WTC11 (cell line): ENCODE measurements around the gene CAPZB. TPM values are rescaled to one million over a fixed set of nuclear protein-coding genes. Genes with fewer than 3 reads are reported as not detected.

Source experiments
- ATAC-seq: fragments of 200-7000 bp; cut with Tn5 transposase; 2 replicates; pipeline ENCODE4 v1.10.0; 2021; ENCODE audit warnings: mild to moderate bottlenecking, moderate library complexity
- CTCF ChIA-PET: fragments of 300-600 bp; sonication (Branson Sonifier 250); formaldehyde crosslinking; loops from one replicate; lab custom pipeline; 2021; ENCODE audit warnings: antibody characterized with exemption; lab: Charles Lee
- POLR2A ChIA-PET: fragments of 350-600 bp; sonication (Branson Sonifier 250); formaldehyde crosslinking; loops from one replicate; lab custom pipeline; 2021; ENCODE audit warnings: antibody characterized with exemption; lab: Charles Lee
- DNase-seq: peaks from one replicate; pipeline ENCODE4 v3.0.0; 2021; ENCODE audit warnings: low spot score
- H3K27ac Mint-ChIP-seq: 2 replicates; pipeline ENCODE4 v1.8.0; 2021; ENCODE audit warnings: mixed read lengths
- H3K27me3 Mint-ChIP-seq: 2 replicates; pipeline ENCODE4 v1.8.0; 2021; ENCODE audit warnings: low read depth, mild to moderate bottlenecking, moderate library complexity, mixed read lengths
- H3K36me3 Mint-ChIP-seq: 2 replicates; pipeline ENCODE4 v1.8.0; 2021; ENCODE audit warnings: mixed read lengths
- H3K4me1 Mint-ChIP-seq: 2 replicates; pipeline ENCODE4 v1.8.0; 2022; ENCODE audit warnings: mixed read lengths
- H3K4me3 Mint-ChIP-seq: 2 replicates; pipeline ENCODE4 v1.8.0; 2021; ENCODE audit warnings: mild to moderate bottlenecking, moderate library complexity, mixed read lengths
- H3K9me3 Mint-ChIP-seq: 2 replicates; pipeline ENCODE4 v1.8.0; 2021; ENCODE audit warnings: mixed read lengths
- AFF4 ChIP-seq: sonication (generic); formaldehyde crosslinking; IDR thresholded peaks from 2 replicates; pipeline ENCODE4 v1.8.1; 2023; ENCODE audit warnings: mild to moderate bottlenecking, missing genetic modification reagents, borderline replicate concordance
- ATF1 ChIP-seq: sonication (generic); formaldehyde crosslinking; IDR thresholded peaks from 2 replicates; pipeline ENCODE4 v1.8.1; 2023; ENCODE audit warnings: mild to moderate bottlenecking, moderate library complexity, missing genetic modification reagents
- CREB1 ChIP-seq: sonication (generic); formaldehyde crosslinking; IDR thresholded peaks from 2 replicates; pipeline ENCODE4 v1.8.0; 2023; ENCODE audit warnings: mild to moderate bottlenecking, missing genetic modification reagents
- CREM ChIP-seq: sonication (generic); formaldehyde crosslinking; IDR thresholded peaks from 2 replicates; pipeline ENCODE4 v1.8.1; 2022; ENCODE audit warnings: mild to moderate bottlenecking, missing genetic modification reagents, moderate library complexity
- CTCF ChIP-seq: fragments of 200-600 bp; IDR thresholded peaks from 2 replicates; pipeline ENCODE4 v1.8.0; 2022; ENCODE audit warnings: antibody characterized with exemption
- FOXK1 ChIP-seq: sonication (generic); formaldehyde crosslinking; IDR thresholded peaks from 2 replicates; pipeline ENCODE4 v1.8.0; 2022; ENCODE audit warnings: mild to moderate bottlenecking, moderate library complexity, missing genetic modification reagents
- GRHL2 ChIP-seq: fragments of 250-450 bp; sonication (Bioruptor Pico); IDR thresholded peaks from 2 replicates; pipeline ENCODE4 v1.8.0; 2022; ENCODE audit warnings: mild to moderate bottlenecking, moderate library complexity; ENCODE audit not compliant: insufficient replicate concordance, severe bottlenecking
- NFATC4 ChIP-seq: fragments of 250-450 bp; sonication (Bioruptor Pico); IDR thresholded peaks from 2 replicates; pipeline ENCODE4 v1.9.0; 2021; ENCODE audit warnings: mild to moderate bottlenecking
- STAT6 ChIP-seq: sonication (generic); formaldehyde crosslinking; conservative IDR thresholded peaks from 2 replicates; pipeline ENCODE4 v1.8.1; 2023; ENCODE audit warnings: mild to moderate bottlenecking, low read depth, missing genetic modification reagents, moderate library complexity
- TP53 ChIP-seq: sonication (generic); formaldehyde crosslinking; IDR thresholded peaks from 2 replicates; pipeline ENCODE4 v1.8.1; 2023; ENCODE audit warnings: mild to moderate bottlenecking, missing genetic modification reagents
- total RNA-seq: library from RNA; stranded (reverse); gene quantifications from 3 replicates; pipeline ENCODE4 v1.2.3, GENCODE V29; 2021
- TF ChIP-seq, protein P1 (sequence below): fragments of 250-450 bp; sonication (Bioruptor Pico); IDR thresholded peaks from 2 replicates; pipeline ENCODE4 v1.9.0; 2021; ENCODE audit warnings: moderate library complexity, mild to moderate bottlenecking, inconsistent platforms, borderline replicate concordance
- TF ChIP-seq, protein P2 (sequence below): sonication (generic); formaldehyde crosslinking; IDR thresholded peaks from 2 replicates; pipeline ENCODE4 v1.8.1; 2022; ENCODE audit warnings: low read depth, missing genetic modification reagents, borderline replicate concordance

CAPZB gene
- total RNA-seq, 1 experiment from 2014 or later, result 348 TPM

GRCh38 chr1:19375631-19376400 is 109.5 kb downstream of the CAPZB start:
- H3K36me3 Mint-ChIP-seq, result peaks cover 29% of the 10 kb centered on the region
- CTCF ChIA-PET, result interaction anchor here (0.5 to 2.6 kb wide), 15 partner anchors 10 to 278 kb away, joined by 3 to 21 read pairs (median 8); no protein-coding TSS in a partner anchor

DNA sequence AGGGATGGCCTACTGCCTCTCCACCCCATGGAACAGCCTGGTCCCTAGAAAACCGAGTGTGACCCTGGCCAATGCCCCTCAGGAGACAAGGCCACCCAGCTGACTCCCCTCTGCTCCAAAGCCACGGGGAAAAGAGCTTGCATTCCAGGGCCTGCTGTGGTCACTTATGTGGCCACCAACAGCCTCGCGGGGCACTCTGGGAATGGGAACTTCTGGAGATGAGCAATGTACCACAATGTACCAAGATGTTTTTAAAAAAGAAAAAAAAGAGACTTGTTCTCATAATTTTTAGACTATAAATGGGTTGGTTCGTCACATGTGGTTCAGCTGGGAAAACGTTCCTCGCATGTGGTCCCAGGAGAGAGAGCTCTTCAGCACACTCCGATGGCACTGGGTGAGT is 110.4 kb downstream of the CAPZB start:
- CTCF ChIA-PET, result interaction anchor here (0.5 to 2.6 kb wide), 47 partner anchors 8 to 1172 kb away, joined by 3 to 21 read pairs (median 5); partner anchors contain the start of gene NBL1
- TF ChIP-seq FOXK1 (CRISPR knock-in tag), result no peak
- TF ChIP-seq GRHL2, result no peak
- TF ChIP-seq, protein P1, sequence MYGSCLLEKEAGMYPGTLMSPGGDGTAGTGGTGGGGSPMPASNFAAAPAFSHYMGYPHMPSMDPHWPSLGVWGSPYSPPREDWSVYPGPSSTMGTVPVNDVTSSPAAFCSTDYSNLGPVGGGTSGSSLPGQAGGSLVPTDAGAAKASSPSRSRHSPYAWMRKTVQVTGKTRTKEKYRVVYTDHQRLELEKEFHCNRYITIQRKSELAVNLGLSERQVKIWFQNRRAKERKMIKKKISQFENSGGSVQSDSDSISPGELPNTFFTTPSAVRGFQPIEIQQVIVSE (CRISPR knock-in tag), result no peak
- TF ChIP-seq CREM (CRISPR knock-in tag), result no peak
- no peak overlapping the region for H3K4me3 Mint-ChIP-seq
- no peaks in the 10 kb centered on the region for H3K27me3 Mint-ChIP-seq
- no peak overlapping the region for H3K27ac Mint-ChIP-seq
- POLR2A ChIA-PET, result interaction anchor here (0.6 to 1.2 kb wide), 2 partner anchors 9 to 254 kb away, joined by 4 to 11 read pairs; no protein-coding TSS in a partner anchor
- no peaks in the 10 kb centered on the region for H3K9me3 Mint-ChIP-seq
- ATAC-seq, result no peak
- DNase-seq, result no peak
- H3K36me3 Mint-ChIP-seq, result peaks cover 29% of the 10 kb centered on the region
- H3K4me1 Mint-ChIP-seq, result no peaks in the 10 kb centered on the region

More at GRCh38 chr1:19375631-19376400, 109.5 kb downstream of the CAPZB start:
- no peak for TF ChIP-seq NFATC4 (CRISPR knock-in tag)
- TF ChIP-seq TP53 (CRISPR knock-in tag), result no peak
- TF ChIP-seq, protein P2, sequence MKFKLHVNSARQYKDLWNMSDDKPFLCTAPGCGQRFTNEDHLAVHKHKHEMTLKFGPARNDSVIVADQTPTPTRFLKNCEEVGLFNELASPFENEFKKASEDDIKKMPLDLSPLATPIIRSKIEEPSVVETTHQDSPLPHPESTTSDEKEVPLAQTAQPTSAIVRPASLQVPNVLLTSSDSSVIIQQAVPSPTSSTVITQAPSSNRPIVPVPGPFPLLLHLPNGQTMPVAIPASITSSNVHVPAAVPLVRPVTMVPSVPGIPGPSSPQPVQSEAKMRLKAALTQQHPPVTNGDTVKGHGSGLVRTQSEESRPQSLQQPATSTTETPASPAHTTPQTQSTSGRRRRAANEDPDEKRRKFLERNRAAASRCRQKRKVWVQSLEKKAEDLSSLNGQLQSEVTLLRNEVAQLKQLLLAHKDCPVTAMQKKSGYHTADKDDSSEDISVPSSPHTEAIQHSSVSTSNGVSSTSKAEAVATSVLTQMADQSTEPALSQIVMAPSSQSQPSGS (CRISPR knock-in tag), result no peak
- Mint-ChIP-seq H3K9me3 (no peaks in the 10 kb centered on the region), H3K4me1 (no peaks in the 10 kb centered on the region), H3K27me3 (no peaks in the 10 kb centered on the region), H3K27ac (no peak overlapping the region), H3K4me3 (no peak overlapping the region)
- DNase-seq, result no peak
- ATAC-seq, result no peak
- POLR2A ChIA-PET, result interaction anchor here (0.6 kb wide), 1 partner anchor 253 kb away, joined by 11 read pairs; no protein-coding TSS in a partner anchor

DNA sequence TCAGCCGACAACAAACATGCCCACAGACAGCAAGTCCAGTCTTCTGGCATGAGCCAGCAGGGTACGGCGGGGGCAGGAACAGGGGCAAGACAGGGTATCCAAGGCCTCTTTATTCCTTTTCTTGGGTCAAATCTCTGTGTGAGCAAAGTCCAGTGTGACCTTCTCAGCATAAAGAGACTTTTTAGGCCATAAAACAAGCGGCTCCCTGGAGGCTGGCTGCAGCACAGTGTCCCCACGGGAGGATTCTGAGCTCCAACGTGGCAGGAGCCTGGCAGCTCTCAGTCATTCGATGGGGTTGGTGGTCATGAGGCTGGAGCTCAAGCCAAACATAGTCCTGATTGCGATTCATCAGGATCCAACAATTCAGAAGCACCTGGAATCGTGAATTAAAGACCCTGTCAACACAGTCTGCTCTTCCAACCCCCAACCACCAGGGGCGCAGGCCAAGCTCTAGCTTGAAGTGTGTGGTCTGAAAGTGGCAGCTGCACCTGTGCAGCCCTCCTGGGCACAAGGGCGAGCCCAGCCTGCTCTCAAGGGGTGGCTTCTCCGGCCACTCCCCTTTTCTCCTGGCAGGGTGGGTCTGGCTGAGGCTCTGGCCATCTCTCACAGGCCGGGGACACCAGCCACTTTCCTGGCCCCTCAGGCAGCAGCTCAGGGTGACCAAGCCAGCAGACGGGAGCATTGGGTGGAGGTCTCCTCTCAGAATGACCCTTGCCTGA is 111.1 kb downstream of the CAPZB start:
- ATAC-seq (peak; percentile 90), DNase-seq (peak; percentile 79)
- Mint-ChIP-seq H3K4me3 (no peak overlapping the region), H3K27ac (no peak overlapping the region), H3K36me3 (peaks cover 22% of the 10 kb centered on the region), H3K27me3 (no peaks in the 10 kb centered on the region), H3K4me1 (no peaks in the 10 kb centered on the region), H3K9me3 (no peaks in the 10 kb centered on the region)
- ChIA-PET POLR2A (interaction anchor here (1.2 kb wide), 1 partner anchor 8 kb away, joined by 4 read pairs; no protein-coding TSS in a partner anchor), CTCF (interaction anchor here (0.5 to 2.6 kb wide), 47 partner anchors 8 to 1173 kb away, joined by 3 to 21 read pairs (median 5); partner anchors contain the start of gene NBL1)
- TF ChIP-seq ATF1 (CRISPR knock-in tag), result no peak
- TF ChIP-seq CTCF, result peak; percentile 81

- no peaks in the 10 kb centered on the region for H3K4me1 Mint-ChIP-seq
- H3K4me3 Mint-ChIP-seq, result no peak overlapping the region
- CTCF ChIA-PET, result interaction anchor here (0.7 to 2.6 kb wide), 34 partner anchors 7 to 342 kb away, joined by 3 to 21 read pairs (median 6); partner anchors contain the start of gene NBL1
- no peaks in the 10 kb centered on the region for H3K27me3 Mint-ChIP-seq
- ATAC-seq (no peak), DNase-seq (no peak)
- POLR2A ChIA-PET, result no interaction called here
- peaks cover 22% of the 10 kb centered on the region for H3K36me3 Mint-ChIP-seq
- no peaks in the 10 kb centered on the region for H3K9me3 Mint-ChIP-seq
- no peak overlapping the region for H3K27ac Mint-ChIP-seq
- TF ChIP-seq AFF4 (CRISPR knock-in tag) (no peak), CREB1 (CRISPR knock-in tag) (no peak), STAT6 (CRISPR knock-in tag) (no peak)
These were observed 111.9 kb downstream of the CAPZB start for GRCh38 chr1:19373211-19374082.
